Kidney (tissue), 14 donors: ENCODE measurements around the gene MYH10. TPM values are rescaled to one million over a fixed set of nuclear protein-coding genes. Genes with fewer than 3 reads are reported as not detected.

Experiments used
- DNase-seq, 5 donors: peaks; one replicate each; pipeline ENCODE4 v3.0.0-alpha.2; 2013 to 2020
- FAIRE-seq: peaks from 2 replicates; lab custom pipeline; 2012; peaks lifted over from hg19 to GRCh38; lab: Jason Lieb, UNC
- H3K27ac ChIP-seq, 2 donors: one replicate each; pipeline ENCODE4 v1.7.0; 2013; ENCODE audit warnings: low read depth in 2 of 2, low read length in 2 of 2, inconsistent platforms in 1 of 2
- H3K27me3 ChIP-seq: one replicate; pipeline ENCODE4 v1.7.1; 2013; ENCODE audit warnings: low read length, inconsistent platforms; ENCODE audit not compliant: control insufficient read depth, insufficient read depth
- H3K36me3 ChIP-seq, 3 donors: one replicate each; pipeline versions ENCODE4 v1.7.0 to v1.7.1; 2013; ENCODE audit warnings: low read length in 3 of 3, control low read depth in 1 of 3, inconsistent platforms in 1 of 3; ENCODE audit not compliant: insufficient read depth in 3 of 3, control insufficient read depth in 2 of 3
- H3K4me1 ChIP-seq, 3 donors: one replicate each; pipeline versions ENCODE4 v1.7.0 to v1.7.1; 2013; ENCODE audit warnings: low read length in 3 of 3, inconsistent platforms in 1 of 3, low read depth in 1 of 3; ENCODE audit not compliant: control insufficient read depth in 2 of 3, insufficient read depth in 2 of 3
- H3K4me3 ChIP-seq, 3 donors: one replicate each; pipeline versions ENCODE4 v1.7.0 to v1.8.1; 2013; ENCODE audit warnings: low read length in 3 of 3, control low read depth in 1 of 3, inconsistent platforms in 1 of 3
- H3K9ac ChIP-seq, 3 donors: one replicate each; pipeline versions ENCODE4 v1.7.0 to v1.7.1; 2013; ENCODE audit warnings: low read length in 3 of 3, control low read depth in 1 of 3, inconsistent platforms in 1 of 3
- H3K9me3 ChIP-seq, 3 donors: one replicate each; pipeline versions ENCODE4 v1.7.0 to v1.7.1; 2013; ENCODE audit warnings: low read length in 3 of 3, control low read depth in 1 of 3, inconsistent platforms in 1 of 3; ENCODE audit not compliant: control insufficient read depth in 2 of 3, insufficient read depth in 1 of 3
- intact Hi-C: fragments of 100-400 bp; cut with DNase I; formaldehyde crosslinking; loops from one replicate; pipeline ENCODE4 v1.11.1; 2022
- polyA plus RNA-seq: library from polyadenylated mRNA; stranded (reverse); fragments of 350-450 nt; fragmentation: Illumina TruSeq; extraction: RNeasy Lipid Tissue Mini Kit (QIAGEN cat#74804); gene quantifications from one replicate; pipeline ENCODE4 v1.2.3, GENCODE V29; 2014; ENCODE audit warnings: low read depth, low replicate concordance; ENCODE audit not compliant: insufficient read depth
- total RNA-seq: library from RNA; stranded (reverse); fragmentation: NEBNext Ultra II Directional; extraction: Animal tissue kit (Norgen Biotek cat#: 25700); gene quantifications from one replicate; pipeline ENCODE4 v1.2.1, GENCODE V29; 2021
- TF ChIP-seq, protein P1 (sequence below): IDR thresholded peaks from 3 replicates; pipeline ENCODE4 v1.5.1; 2012; ENCODE audit warnings: mild to moderate bottlenecking, moderate library complexity, borderline replicate concordance; ENCODE audit not compliant: insufficient read depth; ENCODE audit errors: extremely low read depth
- donor health status: control.
- donor health status: control.
- donor health status: control.
- donor health status: control.
- donor health status: control.
- donor health status: DM: yes; HTN: yes; CAD: no.
- donor health status: Normal renal cell carcinoma (clear cell type).

MYH10 gene
- total and polyA plus RNA-seq, 2 donors from 2014 or later: 23.6 to 104 TPM

DNA sequence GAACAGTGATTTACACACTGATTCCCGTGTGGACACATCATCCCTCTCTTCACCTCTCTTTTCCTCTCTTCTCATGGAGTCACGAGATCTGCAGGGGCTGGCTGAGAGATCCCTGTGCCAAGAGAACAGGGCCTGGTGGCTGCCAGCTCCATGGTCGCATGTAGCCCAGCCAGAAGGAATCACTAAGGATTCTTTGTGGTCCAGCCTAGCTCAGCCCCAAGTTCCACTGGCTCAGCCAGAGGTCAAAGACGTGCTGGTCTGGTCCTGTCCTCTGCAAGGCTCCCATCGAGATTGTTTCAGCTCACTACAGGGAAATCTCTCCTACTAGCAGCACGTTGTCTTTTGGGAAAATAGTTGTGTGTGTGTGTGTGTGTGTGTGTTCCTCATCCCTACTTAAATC lies 128.4 kb downstream of the MYH10 start:
- H3K27ac ChIP-seq: no peak overlapping the region
- H3K9me3 ChIP-seq: no peaks in the 10 kb centered on the region
- H3K36me3 ChIP-seq: peaks cover 22 to 46% (median 30%) of the 10 kb centered on the region in 3 donors
- no peak overlapping the region for H3K4me3 ChIP-seq
- FAIRE-seq (no peak), DNase-seq (no peak)
- intact Hi-C loops: no loop called here
- TF ChIP-seq, protein P1, sequence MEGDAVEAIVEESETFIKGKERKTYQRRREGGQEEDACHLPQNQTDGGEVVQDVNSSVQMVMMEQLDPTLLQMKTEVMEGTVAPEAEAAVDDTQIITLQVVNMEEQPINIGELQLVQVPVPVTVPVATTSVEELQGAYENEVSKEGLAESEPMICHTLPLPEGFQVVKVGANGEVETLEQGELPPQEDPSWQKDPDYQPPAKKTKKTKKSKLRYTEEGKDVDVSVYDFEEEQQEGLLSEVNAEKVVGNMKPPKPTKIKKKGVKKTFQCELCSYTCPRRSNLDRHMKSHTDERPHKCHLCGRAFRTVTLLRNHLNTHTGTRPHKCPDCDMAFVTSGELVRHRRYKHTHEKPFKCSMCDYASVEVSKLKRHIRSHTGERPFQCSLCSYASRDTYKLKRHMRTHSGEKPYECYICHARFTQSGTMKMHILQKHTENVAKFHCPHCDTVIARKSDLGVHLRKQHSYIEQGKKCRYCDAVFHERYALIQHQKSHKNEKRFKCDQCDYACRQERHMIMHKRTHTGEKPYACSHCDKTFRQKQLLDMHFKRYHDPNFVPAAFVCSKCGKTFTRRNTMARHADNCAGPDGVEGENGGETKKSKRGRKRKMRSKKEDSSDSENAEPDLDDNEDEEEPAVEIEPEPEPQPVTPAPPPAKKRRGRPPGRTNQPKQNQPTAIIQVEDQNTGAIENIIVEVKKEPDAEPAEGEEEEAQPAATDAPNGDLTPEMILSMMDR: no peak
- H3K9ac ChIP-seq: no peak overlapping the region
- H3K4me1 ChIP-seq: no peaks in the 10 kb centered on the region
- H3K27me3 ChIP-seq: no peaks in the 10 kb centered on the region

DNA sequence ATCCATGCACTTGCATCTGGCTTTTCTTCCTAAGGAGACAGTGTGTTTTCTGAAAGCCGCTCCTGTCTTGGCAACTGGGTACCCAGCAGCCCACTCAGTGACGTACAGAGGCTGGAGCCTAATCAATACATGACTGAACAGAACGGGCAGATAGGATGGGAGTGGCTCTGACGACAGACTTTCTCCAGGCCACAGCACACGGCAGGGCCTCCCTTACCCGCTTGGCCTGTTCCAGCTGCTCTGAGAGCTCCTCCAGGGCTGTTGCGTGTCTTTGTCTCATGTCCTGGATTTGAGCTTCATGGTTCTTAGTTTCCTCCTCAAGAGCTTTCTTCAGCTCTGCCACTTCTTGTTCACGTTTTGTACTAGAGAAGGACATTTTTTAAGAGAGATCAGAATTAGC lies 129.9 kb downstream of the MYH10 start:
- TF ChIP-seq, protein P1: no peak
- Histone ChIP-seq H3K27ac (no peak overlapping the region), H3K36me3 (peaks cover 27 to 40% (median 29%) of the 10 kb centered on the region in 3 donors), H3K9me3 (no peaks in the 10 kb centered on the region), H3K27me3 (no peaks in the 10 kb centered on the region), H3K4me3 (no peak overlapping the region), H3K4me1 (no peaks in the 10 kb centered on the region), H3K9ac (no peak overlapping the region)
- intact Hi-C loops: no loop called here
- DNase-seq: no peak
- FAIRE-seq: no peak

DNA sequence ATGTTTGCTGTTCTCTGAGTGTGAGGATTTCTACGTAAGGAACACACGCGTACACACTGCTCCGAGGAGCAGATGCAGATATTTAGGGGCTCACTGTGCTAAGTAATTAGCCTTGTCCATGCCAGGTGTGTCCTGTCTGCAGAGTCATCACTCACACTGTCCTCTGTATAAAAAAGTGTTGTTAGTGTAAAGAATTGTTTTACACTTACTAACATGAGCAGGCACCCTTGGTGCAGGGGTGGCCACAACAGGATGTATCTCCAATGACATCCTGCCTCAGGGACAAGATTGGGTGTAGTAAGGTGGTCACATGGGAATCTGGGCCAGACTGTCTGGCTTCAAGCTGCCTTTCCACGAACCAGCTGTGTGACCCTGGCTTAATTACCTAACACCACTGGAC lies 130.9 kb downstream of the MYH10 start:
- TF ChIP-seq, protein P1: no peak
- H3K9me3 ChIP-seq: no peaks in the 10 kb centered on the region
- no peaks in the 10 kb centered on the region for H3K27me3 ChIP-seq
- H3K27ac ChIP-seq: no peak overlapping the region
- H3K4me3 ChIP-seq: no peak overlapping the region
- DNase-seq: peak in 1 of 5 donors; percentile 7
- H3K4me1 ChIP-seq: no peaks in the 10 kb centered on the region
- peaks cover 26 to 43% (median 28%) of the 10 kb centered on the region in 3 donors for H3K36me3 ChIP-seq
- H3K9ac ChIP-seq: no peak overlapping the region
- no peak for FAIRE-seq
- intact Hi-C loops: no loop called here

DNA sequence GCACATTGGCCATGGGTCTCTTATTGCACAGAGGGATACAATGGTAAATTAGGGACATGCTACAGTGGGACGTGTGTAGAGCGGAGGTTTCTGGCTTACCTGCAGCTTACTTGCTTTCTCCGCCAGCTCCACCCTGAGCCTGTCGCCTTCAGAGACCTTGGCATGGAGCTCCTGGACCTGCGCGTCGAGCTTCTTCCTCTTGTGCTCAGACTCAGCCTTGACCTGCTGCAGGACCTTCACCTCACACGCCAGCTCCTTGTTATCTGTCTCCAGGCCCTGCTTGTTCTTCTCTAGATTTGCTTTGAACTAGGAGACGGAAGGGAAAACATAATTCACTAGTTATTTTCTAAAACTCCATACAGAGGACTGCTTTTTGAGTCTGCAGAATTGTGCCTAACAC lies 131.4 kb downstream of the MYH10 start:
- H3K9ac ChIP-seq: no peak overlapping the region
- FAIRE-seq (no peak), DNase-seq (no peak)
- no peaks in the 10 kb centered on the region for H3K9me3 ChIP-seq
- H3K36me3 ChIP-seq: peaks cover 27 to 45% (median 30%) of the 10 kb centered on the region in 3 donors
- H3K27me3 ChIP-seq: no peaks in the 10 kb centered on the region
- TF ChIP-seq, protein P1: no peak
- no peak overlapping the region for H3K4me3 ChIP-seq
- H3K27ac ChIP-seq: no peak overlapping the region
- no peaks in the 10 kb centered on the region for H3K4me1 ChIP-seq
- intact Hi-C loops: no loop called here
